Stomach smooth muscle (tissue), 2 donors: Measurements from ENCODE around the gene ITIH1.

Source experiments
- H3K27ac ChIP-seq: one replicate; pipeline ENCODE4 v1.7.0; 2013; ENCODE audit warnings: mild to moderate bottlenecking, low read length, inconsistent platforms
- H3K27me3 ChIP-seq, 2 donors: one replicate each; pipeline ENCODE4 v1.7.0; 2013; ENCODE audit warnings: low read length in 2 of 2; ENCODE audit not compliant: insufficient read depth in 2 of 2, control insufficient read depth in 1 of 2
- H3K36me3 ChIP-seq, 2 donors: one replicate each; pipeline ENCODE4 v1.7.0; 2013; ENCODE audit warnings: low read length in 2 of 2; ENCODE audit not compliant: control insufficient read depth in 2 of 2, insufficient read depth in 2 of 2
- H3K4me1 ChIP-seq: one replicate; pipeline ENCODE4 v1.7.0; 2013; ENCODE audit warnings: low read length; ENCODE audit not compliant: control insufficient read depth, insufficient read depth
- H3K4me3 ChIP-seq, 2 donors: one replicate each; pipeline ENCODE4 v1.7.0; 2013; ENCODE audit warnings: low read length in 2 of 2
- H3K9ac ChIP-seq, 2 donors: one replicate each; pipeline ENCODE4 v1.7.0; 2013; ENCODE audit warnings: low read length in 2 of 2, mild to moderate bottlenecking in 1 of 2
- H3K9me3 ChIP-seq, 2 donors: one replicate each; pipeline ENCODE4 v1.7.0; 2013; ENCODE audit warnings: low read length in 2 of 2; ENCODE audit not compliant: control insufficient read depth in 2 of 2
- donor health status: healthy.
- donor health status: Pancreatic carcinoma.

Gene ITIH1

GRCh38 chr3:52784021-52784621 lies 6.7 kb downstream of the ITIH1 start:
- H3K4me3 ChIP-seq, result no peak overlapping the region
- no peak overlapping the region for H3K9ac ChIP-seq
- H3K4me1 ChIP-seq, result no peaks in the 10 kb centered on the region
- H3K27me3 ChIP-seq, result peaks cover 2 to 3% of the 10 kb centered on the region in 2 donors
- H3K27ac ChIP-seq, result no peak overlapping the region
- no peaks in the 10 kb centered on the region for H3K9me3 ChIP-seq
- H3K36me3 ChIP-seq, result no peaks in the 10 kb centered on the region

GRCh38 chr3:52784931-52785590 lies 7.7 kb downstream of the ITIH1 start:
- Histone ChIP-seq H3K4me3 (no peak overlapping the region), H3K4me1 (no peaks in the 10 kb centered on the region), H3K9ac (no peak overlapping the region), H3K27me3 (peaks cover 0 to 3% of the 10 kb centered on the region in 2 donors), H3K36me3 (no peaks in the 10 kb centered on the region), H3K9me3 (no peaks in the 10 kb centered on the region), H3K27ac (no peak overlapping the region)

GRCh38 chr3:52786330-52787215 lies 9.2 kb downstream of the ITIH1 start:
- no peaks in the 10 kb centered on the region for H3K36me3 ChIP-seq
- H3K9me3 ChIP-seq, result no peaks in the 10 kb centered on the region
- H3K4me1 ChIP-seq, result no peaks in the 10 kb centered on the region

GRCh38 chr3:52787246-52787645 lies 9.8 kb downstream of the ITIH1 start:
- Histone ChIP-seq H3K9me3 (no peaks in the 10 kb centered on the region), H3K36me3 (no peaks in the 10 kb centered on the region), H3K27me3 (no peaks in the 10 kb centered on the region), H3K9ac (no peak overlapping the region), H3K4me3 (no peak overlapping the region), H3K27ac (no peak overlapping the region), H3K4me1 (no peaks in the 10 kb centered on the region)

More at GRCh38 chr3:52786330-52787215, 9.2 kb downstream of the ITIH1 start:
- H3K27ac ChIP-seq, result no peak overlapping the region
- H3K4me3 ChIP-seq, result no peak overlapping the region
- no peak overlapping the region for H3K9ac ChIP-seq
- H3K27me3 ChIP-seq, result peaks cover 0 to 3% of the 10 kb centered on the region in 2 donors

- no peak overlapping the region for H3K4me3 ChIP-seq
- no peaks in the 10 kb centered on the region for H3K4me1 ChIP-seq
- no peaks in the 10 kb centered on the region for H3K27me3 ChIP-seq
- H3K27ac ChIP-seq, result no peak overlapping the region
- H3K9ac ChIP-seq, result no peak overlapping the region
- H3K9me3 ChIP-seq, result no peaks in the 10 kb centered on the region
- H3K36me3 ChIP-seq, result no peaks in the 10 kb centered on the region
Measured at GRCh38 chr3:52787672-52788625, 10.6 kb downstream of the ITIH1 start.

- no peaks in the 10 kb centered on the region for H3K27me3 ChIP-seq
- H3K9ac ChIP-seq, result no peak overlapping the region
- H3K4me3 ChIP-seq, result no peak overlapping the region
- H3K27ac ChIP-seq, result no peak overlapping the region
- no peaks in the 10 kb centered on the region for H3K4me1 ChIP-seq
- H3K9me3 ChIP-seq, result no peaks in the 10 kb centered on the region
- no peaks in the 10 kb centered on the region for H3K36me3 ChIP-seq
Measured at GRCh38 chr3:52788890-52789745, 11.7 kb downstream of the ITIH1 start.

- Histone ChIP-seq H3K9me3 (no peaks in the 10 kb centered on the region), H3K4me3 (no peak overlapping the region), H3K27ac (no peak overlapping the region), H3K27me3 (no peaks in the 10 kb centered on the region), H3K9ac (no peak overlapping the region), H3K4me1 (no peaks in the 10 kb centered on the region), H3K36me3 (no peaks in the 10 kb centered on the region)
Measured at GRCh38 chr3:52789746-52790040, 12.3 kb downstream of the ITIH1 start.

GRCh38 chr3:52790337-52790736 lies 12.9 kb downstream of the ITIH1 start:
- H3K27me3 ChIP-seq, result no peaks in the 10 kb centered on the region
- H3K27ac ChIP-seq, result no peak overlapping the region
- H3K4me1 ChIP-seq, result no peaks in the 10 kb centered on the region
- H3K9ac ChIP-seq, result no peak overlapping the region
- no peaks in the 10 kb centered on the region for H3K36me3 ChIP-seq
- no peak overlapping the region for H3K4me3 ChIP-seq
- no peaks in the 10 kb centered on the region for H3K9me3 ChIP-seq

- Histone ChIP-seq H3K36me3 (no peaks in the 10 kb centered on the region), H3K4me1 (no peaks in the 10 kb centered on the region), H3K4me3 (no peak overlapping the region), H3K27me3 (no peaks in the 10 kb centered on the region), H3K9ac (no peak overlapping the region), H3K9me3 (no peaks in the 10 kb centered on the region), H3K27ac (no peak overlapping the region)
Measured at GRCh38 chr3:52790741-52791140, 13.3 kb downstream of the ITIH1 start.
